HG03469 (cell line): ENCODE measurements around the gene SIX5.

ENCODE experiments used
- ATAC-seq: cut with Tn5 transposase; IDR thresholded peaks from one replicate; pipeline ENCODE4 v1.9.1; 2021; ENCODE audit warnings: mild to moderate bottlenecking, moderate library complexity, moderate number of reproducible peaks; ENCODE audit not compliant: unreplicated experiment

Gene SIX5

GRCh38 chr19:45793178-45793564 is 24.1 kb upstream of the SIX5 start:
- ATAC-seq = no peak

GRCh38 chr19:45792470-45793177 is 23.6 kb upstream of the SIX5 start, which contains the start of gene DMWD:
Gene DMWD, minus strand, starts transcription at chr19:45792845. Its CDS starts 89 bp downstream, at chr19:45792756.
- peak; percentile 65 for ATAC-seq

- no peak for ATAC-seq
Observed at GRCh38 chr19:45791744-45792469, 22.9 kb upstream of the SIX5 start.

- ATAC-seq = no peak
Observed at GRCh38 chr19:45790942-45791341, 21.9 kb upstream of the SIX5 start.

GRCh38 chr19:45789035-45789786 is 20.2 kb upstream of the SIX5 start:
- no peak for ATAC-seq

- no peak for ATAC-seq
Observed at GRCh38 chr19:45786533-45786894, 17.5 kb upstream of the SIX5 start.

- no peak for ATAC-seq
Observed at GRCh38 chr19:45785781-45786532, 16.9 kb upstream of the SIX5 start.

- ATAC-seq = no peak
Observed at GRCh38 chr19:45785097-45785496, 16.0 kb upstream of the SIX5 start.

- no peak for ATAC-seq
Observed at GRCh38 chr19:45784096-45784495, 15.0 kb upstream of the SIX5 start.

- no peak for ATAC-seq
Observed at GRCh38 chr19:45782820-45783785, 14.1 kb upstream of the SIX5 start.

GRCh38 chr19:45782162-45782691 is 13.2 kb upstream of the SIX5 start, which contains the start of gene DMPK:
Gene DMPK, minus strand, starts transcription at chr19:45782490. Its CDS starts 138 bp downstream, at chr19:45782352.
- no peak for ATAC-seq

GRCh38 chr19:45781214-45782161 is 12.4 kb upstream of the SIX5 start:
- no peak for ATAC-seq

- no peak for ATAC-seq
Observed at GRCh38 chr19:45780448-45781213, 11.6 kb upstream of the SIX5 start.

GRCh38 chr19:45780146-45780447 is 11.0 kb upstream of the SIX5 start:
- ATAC-seq = no peak

- ATAC-seq = no peak
Observed at GRCh38 chr19:45779231-45780145, 10.4 kb upstream of the SIX5 start.

- ATAC-seq = no peak
Observed at GRCh38 chr19:45778010-45778661, 9.1 kb upstream of the SIX5 start.
